ENCODE data around the gene HBA1.

GRCh38 chr16:165539-166374, 10.7 kb upstream of the HBA1 start, which contains the start of gene HBM:
- TF ChIP-seq CTCF (conservative IDR thresholded peaks at IDR 0.05; ENCODE audit: low read depth, low read length) (no peak), RFX5 (IDR thresholded peaks at IDR 0.05; ENCODE audit: low read depth, low read length) (no peak), MAFK (IDR thresholded peaks at IDR 0.05; ENCODE audit: low read depth, low read length) (no peak), SMC3 (IDR thresholded peaks at IDR 0.05; ENCODE audit: low read depth, low read length) (no peak), POLR2A (IDR thresholded peaks at IDR 0.05; ENCODE audit: low read depth, low read length) (no peak)
